ENCODE measurements around the gene NAALADL2.

DNA sequence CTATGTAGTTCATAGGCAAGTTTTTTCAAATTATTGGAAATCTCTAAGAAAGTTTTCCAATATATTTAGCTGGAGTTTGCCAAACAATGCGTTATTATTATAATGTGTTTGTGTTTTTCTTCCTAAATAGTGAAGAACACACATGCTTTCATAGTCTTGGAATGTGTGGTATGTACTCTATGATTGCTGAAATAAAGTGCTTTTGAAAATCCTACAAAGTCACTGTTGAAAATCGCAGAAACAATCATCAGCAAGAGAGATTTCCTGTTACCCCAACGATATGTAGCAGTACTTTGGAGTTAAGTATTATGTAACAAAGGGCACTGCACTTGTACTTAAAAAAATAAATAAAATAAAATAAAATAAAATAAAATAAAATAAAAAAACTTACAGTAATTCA is 796.2 kb downstream of the NAALADL2 start:
- TF ChIP-seq, protein P1, sequence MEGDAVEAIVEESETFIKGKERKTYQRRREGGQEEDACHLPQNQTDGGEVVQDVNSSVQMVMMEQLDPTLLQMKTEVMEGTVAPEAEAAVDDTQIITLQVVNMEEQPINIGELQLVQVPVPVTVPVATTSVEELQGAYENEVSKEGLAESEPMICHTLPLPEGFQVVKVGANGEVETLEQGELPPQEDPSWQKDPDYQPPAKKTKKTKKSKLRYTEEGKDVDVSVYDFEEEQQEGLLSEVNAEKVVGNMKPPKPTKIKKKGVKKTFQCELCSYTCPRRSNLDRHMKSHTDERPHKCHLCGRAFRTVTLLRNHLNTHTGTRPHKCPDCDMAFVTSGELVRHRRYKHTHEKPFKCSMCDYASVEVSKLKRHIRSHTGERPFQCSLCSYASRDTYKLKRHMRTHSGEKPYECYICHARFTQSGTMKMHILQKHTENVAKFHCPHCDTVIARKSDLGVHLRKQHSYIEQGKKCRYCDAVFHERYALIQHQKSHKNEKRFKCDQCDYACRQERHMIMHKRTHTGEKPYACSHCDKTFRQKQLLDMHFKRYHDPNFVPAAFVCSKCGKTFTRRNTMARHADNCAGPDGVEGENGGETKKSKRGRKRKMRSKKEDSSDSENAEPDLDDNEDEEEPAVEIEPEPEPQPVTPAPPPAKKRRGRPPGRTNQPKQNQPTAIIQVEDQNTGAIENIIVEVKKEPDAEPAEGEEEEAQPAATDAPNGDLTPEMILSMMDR (IDR thresholded peaks at IDR 0.05; ENCODE audit: borderline replicate concordance, extremely low read depth, low read length, poor library complexity, severe bottlenecking), result no peak
- TF ChIP-seq EZH2 (IDR thresholded peaks at IDR 0.05; ENCODE audit: borderline replicate concordance, low read depth, low read length, severe bottlenecking), result no peak

Data from DND-41 (cell line).